SK-N-SH treated with all-trans-retinoic acid at 6 μM for 48 hours (cell line): ENCODE measurements around the gene IFI27L1.

Source experiments
- ATAC-seq: fragments of 200-7000 bp; cut with Tn5 transposase; 3 replicates; pipeline ENCODE4 v1.9.1; 2020; ENCODE audit warnings: mild to moderate bottlenecking, moderate library complexity
- ARNTL ChIP-seq: fragments of 450-650 bp; formaldehyde crosslinking; IDR thresholded peaks from 2 replicates; pipeline ENCODE4 v1.5.0; 2020; ENCODE audit warnings: low read depth, mild to moderate bottlenecking, moderate library complexity, borderline replicate concordance
- CSDC2 ChIP-seq: fragments of 250-450 bp; sonication (Bioruptor Pico); IDR thresholded peaks from 2 replicates; pipeline ENCODE4 v1.5.0; 2020; ENCODE audit warnings: mild to moderate bottlenecking, moderate library complexity
- ESRRG ChIP-seq: fragments of 250-450 bp; sonication (Bioruptor Pico); IDR thresholded peaks from 2 replicates; pipeline ENCODE4 v1.6.1; 2021; ENCODE audit warnings: mild to moderate bottlenecking
- ISL1 ChIP-seq: fragments of 250-450 bp; sonication (Bioruptor Pico); IDR thresholded peaks from 2 replicates; pipeline ENCODE4 v2.1.2; 2022; ENCODE audit warnings: mild to moderate bottlenecking, moderate library complexity
- PPARA ChIP-seq: fragments of 250-450 bp; sonication (Bioruptor Pico); IDR thresholded peaks from 2 replicates; pipeline ENCODE4 v1.5.0; 2020; ENCODE audit warnings: mild to moderate bottlenecking, borderline replicate concordance
- SNAI2 ChIP-seq: fragments of 250-450 bp; sonication (Bioruptor Pico); IDR thresholded peaks from 2 replicates; pipeline ENCODE4 v1.5.0; 2020; ENCODE audit warnings: mild to moderate bottlenecking, moderate library complexity
- TCF4 ChIP-seq: fragments of 250-450 bp; sonication (Bioruptor Pico); IDR thresholded peaks from 2 replicates; pipeline ENCODE4 v1.8.0; 2021; ENCODE audit warnings: mild to moderate bottlenecking, moderate library complexity, borderline replicate concordance
- TOX ChIP-seq: fragments of 250-450 bp; sonication (Bioruptor Pico); IDR thresholded peaks from 2 replicates; pipeline ENCODE4 v1.8.0; 2021; ENCODE audit warnings: mild to moderate bottlenecking, moderate library complexity, borderline replicate concordance
- TSHZ2 ChIP-seq: fragments of 250-450 bp; sonication (Bioruptor Pico); IDR thresholded peaks from 2 replicates; pipeline ENCODE4 v1.5.0; 2020; ENCODE audit warnings: mild to moderate bottlenecking, moderate library complexity
- ZC3H10 ChIP-seq: fragments of 250-450 bp; sonication (Bioruptor Pico); IDR thresholded peaks from 2 replicates; pipeline ENCODE4 v1.5.1; 2021; ENCODE audit warnings: mild to moderate bottlenecking, moderate library complexity
- ZFP3 ChIP-seq: fragments of 250-450 bp; sonication (Bioruptor Pico); IDR thresholded peaks from 2 replicates; pipeline ENCODE4 v1.5.0; 2020; ENCODE audit warnings: mild to moderate bottlenecking, moderate library complexity
- ZFP30 ChIP-seq: fragments of 450-650 bp; formaldehyde crosslinking; IDR thresholded peaks from 2 replicates; pipeline ENCODE4 v1.5.0; 2022; ENCODE audit warnings: mild to moderate bottlenecking, moderate library complexity
- ZNF8 ChIP-seq: fragments of 450-650 bp; formaldehyde crosslinking; IDR thresholded peaks from 2 replicates; pipeline ENCODE4 v1.5.0; 2020; ENCODE audit warnings: mild to moderate bottlenecking, moderate library complexity
- TF ChIP-seq, protein P1 (sequence below): fragments of 250-450 bp; sonication (Bioruptor Pico); IDR thresholded peaks from 2 replicates; pipeline ENCODE4 v1.8.0; 2020; ENCODE audit warnings: mild to moderate bottlenecking, moderate library complexity, borderline replicate concordance
- TF ChIP-seq, protein P2 (sequence below): fragments of 250-450 bp; sonication (Bioruptor Pico); IDR thresholded peaks from 2 replicates; pipeline ENCODE4 v1.5.1; 2021; ENCODE audit warnings: mild to moderate bottlenecking, moderate library complexity

Gene IFI27L1

GRCh38 chr14:94115631-94116030 lies 34.5 kb downstream of the IFI27L1 start:
- TF ChIP-seq ZC3H10 (CRISPR knock-in tag) (no peak), TSHZ2 (CRISPR knock-in tag) (no peak), ARNTL (CRISPR knock-in tag) (no peak), ZFP30 (CRISPR knock-in tag) (no peak), ZNF8 (CRISPR knock-in tag) (no peak)
- TF ChIP-seq, protein P1, sequence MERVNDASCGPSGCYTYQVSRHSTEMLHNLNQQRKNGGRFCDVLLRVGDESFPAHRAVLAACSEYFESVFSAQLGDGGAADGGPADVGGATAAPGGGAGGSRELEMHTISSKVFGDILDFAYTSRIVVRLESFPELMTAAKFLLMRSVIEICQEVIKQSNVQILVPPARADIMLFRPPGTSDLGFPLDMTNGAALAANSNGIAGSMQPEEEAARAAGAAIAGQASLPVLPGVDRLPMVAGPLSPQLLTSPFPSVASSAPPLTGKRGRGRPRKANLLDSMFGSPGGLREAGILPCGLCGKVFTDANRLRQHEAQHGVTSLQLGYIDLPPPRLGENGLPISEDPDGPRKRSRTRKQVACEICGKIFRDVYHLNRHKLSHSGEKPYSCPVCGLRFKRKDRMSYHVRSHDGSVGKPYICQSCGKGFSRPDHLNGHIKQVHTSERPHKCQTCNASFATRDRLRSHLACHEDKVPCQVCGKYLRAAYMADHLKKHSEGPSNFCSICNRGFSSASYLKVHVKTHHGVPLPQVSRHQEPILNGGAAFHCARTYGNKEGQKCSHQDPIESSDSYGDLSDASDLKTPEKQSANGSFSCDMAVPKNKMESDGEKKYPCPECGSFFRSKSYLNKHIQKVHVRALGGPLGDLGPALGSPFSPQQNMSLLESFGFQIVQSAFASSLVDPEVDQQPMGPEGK (CRISPR knock-in tag), result no peak
- TF ChIP-seq, protein P2, sequence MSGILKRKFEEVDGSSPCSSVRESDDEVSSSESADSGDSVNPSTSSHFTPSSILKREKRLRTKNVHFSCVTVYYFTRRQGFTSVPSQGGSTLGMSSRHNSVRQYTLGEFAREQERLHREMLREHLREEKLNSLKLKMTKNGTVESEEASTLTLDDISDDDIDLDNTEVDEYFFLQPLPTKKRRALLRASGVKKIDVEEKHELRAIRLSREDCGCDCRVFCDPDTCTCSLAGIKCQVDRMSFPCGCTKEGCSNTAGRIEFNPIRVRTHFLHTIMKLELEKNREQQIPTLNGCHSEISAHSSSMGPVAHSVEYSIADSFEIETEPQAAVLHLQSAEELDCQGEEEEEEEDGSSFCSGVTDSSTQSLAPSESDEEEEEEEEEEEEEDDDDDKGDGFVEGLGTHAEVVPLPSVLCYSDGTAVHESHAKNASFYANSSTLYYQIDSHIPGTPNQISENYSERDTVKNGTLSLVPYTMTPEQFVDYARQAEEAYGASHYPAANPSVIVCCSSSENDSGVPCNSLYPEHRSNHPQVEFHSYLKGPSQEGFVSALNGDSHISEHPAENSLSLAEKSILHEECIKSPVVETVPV (CRISPR knock-in tag), result no peak

DNA sequence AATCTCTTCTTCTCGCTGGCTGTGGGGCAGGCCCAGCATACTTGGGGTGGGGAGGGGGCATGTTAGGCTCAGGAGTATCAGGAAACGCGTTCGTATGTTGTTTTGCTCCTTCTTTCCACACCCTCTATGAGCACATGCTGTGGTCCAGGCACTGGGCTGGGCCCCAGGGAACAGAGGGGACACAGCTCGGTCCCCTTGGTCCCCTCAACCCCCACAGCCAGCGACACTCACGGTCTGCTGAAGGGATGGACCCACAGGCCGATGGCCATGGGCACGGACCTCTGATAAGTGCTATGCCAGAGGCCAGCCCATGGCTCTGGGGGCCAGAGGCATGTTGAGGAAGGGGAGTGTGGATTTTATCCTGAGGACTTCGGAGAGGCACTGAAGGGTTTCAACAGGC lies 35.6 kb downstream of the IFI27L1 start:
- ATAC-seq, result no peak
- TF ChIP-seq ESRRG (CRISPR knock-in tag) (no peak), TCF4 (CRISPR knock-in tag) (no peak), ZFP3 (CRISPR knock-in tag) (no peak), ZC3H10 (CRISPR knock-in tag) (no peak), CSDC2 (CRISPR knock-in tag) (no peak), ISL1 (CRISPR knock-in tag) (no peak)
- TF ChIP-seq, protein P2 (CRISPR knock-in tag), result no peak
- TF ChIP-seq, protein P1 (CRISPR knock-in tag), result no peak

More at GRCh38 chr14:94115631-94116030, 34.5 kb downstream of the IFI27L1 start:
- no peak for ATAC-seq

- ATAC-seq, result no peak
- TF ChIP-seq ESRRG (CRISPR knock-in tag) (no peak), TSHZ2 (CRISPR knock-in tag) (no peak), ZFP30 (CRISPR knock-in tag) (no peak), PPARA (CRISPR knock-in tag) (no peak), ZFP3 (CRISPR knock-in tag) (no peak), TOX (no peak), ZC3H10 (CRISPR knock-in tag) (no peak), ISL1 (CRISPR knock-in tag) (no peak), TCF4 (CRISPR knock-in tag) (no peak), SNAI2 (CRISPR knock-in tag) (no peak)
Measured at GRCh38 chr14:94117856-94118255, 36.7 kb downstream of the IFI27L1 start.
